ENCODE measurements around the gene THTPA.

DNA sequence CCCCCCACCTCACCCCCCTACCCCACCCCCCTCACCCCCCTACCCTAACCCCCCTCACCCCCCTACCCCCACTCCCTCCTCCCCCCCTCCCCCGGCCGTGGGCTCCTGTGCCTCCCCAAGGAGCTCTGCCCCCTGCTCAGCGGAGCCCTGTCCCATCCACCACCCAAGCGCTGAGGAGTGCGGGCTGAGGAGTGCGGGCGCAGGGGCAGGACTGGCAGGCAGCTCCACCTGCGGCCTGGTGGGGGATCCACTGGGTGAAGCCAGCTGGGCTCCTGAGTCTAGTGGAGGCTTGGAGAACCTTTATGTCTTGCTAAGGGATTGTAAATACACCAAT lies 24.8 kb downstream of the THTPA start:
- TF ChIP-seq, protein P1, sequence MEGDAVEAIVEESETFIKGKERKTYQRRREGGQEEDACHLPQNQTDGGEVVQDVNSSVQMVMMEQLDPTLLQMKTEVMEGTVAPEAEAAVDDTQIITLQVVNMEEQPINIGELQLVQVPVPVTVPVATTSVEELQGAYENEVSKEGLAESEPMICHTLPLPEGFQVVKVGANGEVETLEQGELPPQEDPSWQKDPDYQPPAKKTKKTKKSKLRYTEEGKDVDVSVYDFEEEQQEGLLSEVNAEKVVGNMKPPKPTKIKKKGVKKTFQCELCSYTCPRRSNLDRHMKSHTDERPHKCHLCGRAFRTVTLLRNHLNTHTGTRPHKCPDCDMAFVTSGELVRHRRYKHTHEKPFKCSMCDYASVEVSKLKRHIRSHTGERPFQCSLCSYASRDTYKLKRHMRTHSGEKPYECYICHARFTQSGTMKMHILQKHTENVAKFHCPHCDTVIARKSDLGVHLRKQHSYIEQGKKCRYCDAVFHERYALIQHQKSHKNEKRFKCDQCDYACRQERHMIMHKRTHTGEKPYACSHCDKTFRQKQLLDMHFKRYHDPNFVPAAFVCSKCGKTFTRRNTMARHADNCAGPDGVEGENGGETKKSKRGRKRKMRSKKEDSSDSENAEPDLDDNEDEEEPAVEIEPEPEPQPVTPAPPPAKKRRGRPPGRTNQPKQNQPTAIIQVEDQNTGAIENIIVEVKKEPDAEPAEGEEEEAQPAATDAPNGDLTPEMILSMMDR (IDR thresholded peaks at IDR 0.05) = no peak
- TF ChIP-seq EP300 (IDR thresholded peaks at IDR 0.05) (no peak), POLR2A (IDR thresholded peaks at IDR 0.05) (no peak)
